HG03432 (cell line): ENCODE data around the gene GZMH.
"Not testable (repeated sequence)": the region's sequence is repeated elsewhere in the genome, so short reads cannot be mapped to it uniquely, and the experiment has no call there.

ENCODE experiments used
- ATAC-seq: cut with Tn5 transposase; IDR thresholded peaks from one replicate; pipeline ENCODE4 v1.9.1; 2021; ENCODE audit warnings: mild to moderate bottlenecking, moderate library complexity; ENCODE audit not compliant: unreplicated experiment

The GZMH gene

GRCh38 chr14:24597403-24597802, 12.1 kb downstream of the GZMH start:
- ATAC-seq = no peak

GRCh38 chr14:24595073-24595808, 14.2 kb downstream of the GZMH start:
- ATAC-seq = no peak

- ATAC-seq = not testable (repeated sequence)
Measured at GRCh38 chr14:24591004-24591403, 18.5 kb downstream of the GZMH start.

GRCh38 chr14:24584402-24584801, 25.1 kb downstream of the GZMH start:
- ATAC-seq = not testable (repeated sequence)

- no peak for ATAC-seq
Measured at GRCh38 chr14:24578558-24578957, 30.9 kb downstream of the GZMH start.

- ATAC-seq = no peak
Measured at GRCh38 chr14:24576771-24577170, 32.7 kb downstream of the GZMH start.

GRCh38 chr14:24576182-24576581, 33.3 kb downstream of the GZMH start, which contains the start of gene CTSG:
CTSG (minus strand) TSS chr14:24576250; CDS start chr14:24576223, 27 bp downstream.
- no peak for ATAC-seq

GRCh38 chr14:24574206-24574774, 35.2 kb downstream of the GZMH start:
- no peak for ATAC-seq

- no peak for ATAC-seq
Measured at GRCh38 chr14:24566318-24566717, 43.2 kb downstream of the GZMH start.

GRCh38 chr14:24565766-24566165, 43.7 kb downstream of the GZMH start:
- ATAC-seq = no peak

- ATAC-seq = no peak
Measured at GRCh38 chr14:24563505-24563904, 46.0 kb downstream of the GZMH start.

GRCh38 chr14:24556756-24557155, 52.7 kb downstream of the GZMH start:
- no peak for ATAC-seq
